ENCODE results near the gene KIFAP3. TPM values are rescaled to one million over a fixed set of nuclear protein-coding genes. Genes with fewer than 3 reads are reported as not detected.
"Not testable (repeated sequence)": the region's sequence is repeated elsewhere in the genome, so short reads cannot be mapped to it uniquely, and the experiment has no call there.

KIFAP3 gene
- total RNA-seq, 1 experiment from 2014 or later, result 29.2 TPM

- no TSS peak for BruUV-seq (replicated peaks)
- no peaks in the 10 kb centered on the region for H3K27me3 Mint-ChIP-seq (ENCODE audit: insufficient read depth, unreplicated experiment)
- no peak for DNase-seq (ENCODE audit: unreplicated experiment)
- H3K9me3 Mint-ChIP-seq (ENCODE audit: unreplicated experiment), result no peaks in the 10 kb centered on the region
- TF ChIP-seq CTCF (IDR thresholded peaks at IDR 0.05; ENCODE audit: unreplicated experiment), result no peak
- no peaks in the 10 kb centered on the region for H3K4me1 Mint-ChIP-seq (ENCODE audit: insufficient read depth, unreplicated experiment)
- intact Hi-C loops (cut with micrococcal nuclease), result no loop called here
- POLR2A ChIA-PET, result interaction anchor here (0.6 kb wide), 2 partner anchors 637 to 712 kb away, joined by 3 to 4 read pairs; no protein-coding TSS in a partner anchor
- H3K27ac Mint-ChIP-seq (ENCODE audit: low read depth, unreplicated experiment), result no peak overlapping the region
- CTCF ChIA-PET, result no interaction called here
- no peaks in the 10 kb centered on the region for H3K36me3 Mint-ChIP-seq (ENCODE audit: insufficient read depth, unreplicated experiment)
- no peak overlapping the region for H3K4me3 Mint-ChIP-seq (ENCODE audit: unreplicated experiment)
These were observed 23.0 kb upstream of the KIFAP3 start for GRCh38 chr1:170097449-170097948.

DNA sequence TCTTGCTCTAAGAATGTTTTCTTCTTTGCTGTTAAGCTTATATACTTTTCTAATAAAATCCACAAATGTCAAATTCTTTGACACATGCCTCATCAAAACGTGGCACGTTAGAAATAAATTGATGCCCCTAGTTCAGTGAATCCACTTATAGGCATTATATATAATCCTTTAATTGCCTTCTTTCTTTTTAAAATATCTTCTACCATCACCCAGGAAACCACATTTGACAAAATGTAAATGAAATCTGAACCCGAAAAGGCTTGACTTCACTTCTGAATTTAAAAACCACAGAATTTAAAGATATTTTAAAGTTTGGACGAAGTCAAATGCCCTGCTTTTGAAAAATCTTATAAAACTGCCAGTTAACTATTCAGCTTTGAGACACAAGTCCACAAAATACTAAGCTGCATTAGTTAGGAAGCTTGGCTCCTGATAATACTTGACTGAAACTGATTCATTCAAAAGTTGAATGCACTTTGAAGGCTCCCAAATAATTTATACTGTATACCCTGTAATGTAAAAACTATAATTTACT, 22.4 kb upstream of the KIFAP3 start:
- Mint-ChIP-seq H3K36me3 (ENCODE audit: insufficient read depth, unreplicated experiment) (no peaks in the 10 kb centered on the region), H3K4me1 (ENCODE audit: insufficient read depth, unreplicated experiment) (no peaks in the 10 kb centered on the region), H3K27ac (ENCODE audit: low read depth, unreplicated experiment) (no peak overlapping the region), H3K27me3 (ENCODE audit: insufficient read depth, unreplicated experiment) (no peaks in the 10 kb centered on the region), H3K4me3 (ENCODE audit: unreplicated experiment) (no peak overlapping the region), H3K9me3 (ENCODE audit: unreplicated experiment) (no peaks in the 10 kb centered on the region)
- ChIA-PET CTCF (interaction anchor here (1.3 kb wide), 1 partner anchor 833 kb away, joined by 3 read pairs; no protein-coding TSS in a partner anchor), POLR2A (interaction anchor here (0.6 to 1.3 kb wide), 2 partner anchors 23 to 637 kb away, joined by 3 to 4 read pairs; partner anchors contain the start of gene KIFAP3)
- no peak for DNase-seq (ENCODE audit: unreplicated experiment)
- no peak for TF ChIP-seq CTCF (IDR thresholded peaks at IDR 0.05; ENCODE audit: unreplicated experiment)
- no TSS peak for BruUV-seq (replicated peaks)
- intact Hi-C loops (cut with micrococcal nuclease), result no loop called here

GRCh38 chr1:170095976-170096748, 21.7 kb upstream of the KIFAP3 start:
- ChIA-PET CTCF (interaction anchor here (0.6 to 1.3 kb wide), 3 partner anchors 21 to 834 kb away, joined by 3 read pairs; no protein-coding TSS in a partner anchor), POLR2A (interaction anchor here (0.6 to 1.3 kb wide), 3 partner anchors 22 to 342 kb away, joined by 3 to 4 read pairs (median 3); partner anchors contain the start of gene KIFAP3)
- Mint-ChIP-seq H3K4me3 (ENCODE audit: unreplicated experiment) (no peak overlapping the region), H3K36me3 (ENCODE audit: insufficient read depth, unreplicated experiment) (no peaks in the 10 kb centered on the region), H3K27me3 (ENCODE audit: insufficient read depth, unreplicated experiment) (no peaks in the 10 kb centered on the region), H3K9me3 (ENCODE audit: unreplicated experiment) (no peaks in the 10 kb centered on the region), H3K4me1 (ENCODE audit: insufficient read depth, unreplicated experiment) (no peaks in the 10 kb centered on the region), H3K27ac (ENCODE audit: low read depth, unreplicated experiment) (no peak overlapping the region)
- intact Hi-C loops (cut with micrococcal nuclease), result no loop called here
- DNase-seq (ENCODE audit: unreplicated experiment), result no peak
- no TSS peak for BruUV-seq (replicated peaks)
- no peak for TF ChIP-seq CTCF (IDR thresholded peaks at IDR 0.05; ENCODE audit: unreplicated experiment)

DNA sequence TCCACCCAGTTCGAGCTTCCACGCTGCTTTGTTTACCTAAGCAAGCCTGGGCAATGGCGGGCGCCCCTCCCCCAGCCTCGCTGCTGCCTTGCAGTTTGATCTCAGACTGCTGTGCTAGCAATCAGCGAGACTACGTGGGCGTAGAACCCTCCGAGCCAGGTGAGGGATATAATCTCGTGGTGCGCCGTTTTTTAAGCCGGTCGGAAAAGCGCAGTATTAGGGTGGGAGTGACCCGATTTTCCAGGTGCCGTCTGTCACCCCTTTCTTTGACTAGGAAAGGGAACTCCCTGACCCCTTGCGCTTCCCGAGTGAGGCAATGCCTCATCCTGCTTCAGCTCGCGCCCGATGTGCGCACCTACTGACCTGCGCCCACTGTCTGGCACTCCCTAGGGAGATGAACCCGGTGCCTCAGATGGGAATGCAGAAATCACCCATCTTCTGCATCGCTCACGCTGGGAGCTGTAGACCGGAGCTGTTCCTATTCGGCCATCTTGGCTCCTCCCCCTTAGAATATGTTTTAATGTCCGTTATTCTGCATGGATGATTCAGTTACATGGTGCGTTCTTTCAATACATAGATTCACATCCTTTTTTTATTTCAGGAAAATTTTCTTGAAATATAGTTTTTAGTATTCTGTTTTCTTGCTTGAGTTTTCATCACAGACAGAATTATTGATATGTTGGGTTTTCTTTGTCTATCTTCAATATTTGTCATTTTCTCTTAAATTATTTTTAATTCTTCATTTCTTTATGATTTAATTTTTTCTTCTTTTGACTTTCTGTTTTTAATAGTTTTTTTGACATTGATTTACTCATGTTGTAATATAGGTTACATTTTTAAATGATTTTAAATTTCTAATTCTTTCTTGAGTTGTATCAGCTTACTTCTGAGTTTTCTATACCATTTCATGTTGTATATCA, 20.5 kb upstream of the KIFAP3 start:
- DNase-seq (ENCODE audit: unreplicated experiment); H3K27ac Mint-ChIP-seq (ENCODE audit: low read depth, unreplicated experiment); H3K4me3 Mint-ChIP-seq (ENCODE audit: unreplicated experiment); H3K9me3 Mint-ChIP-seq (ENCODE audit: unreplicated experiment); H3K27me3 Mint-ChIP-seq (ENCODE audit: insufficient read depth, unreplicated experiment); intact Hi-C loops (cut with micrococcal nuclease); H3K36me3 Mint-ChIP-seq (ENCODE audit: insufficient read depth, unreplicated experiment); BruUV-seq (replicated peaks); H3K4me1 Mint-ChIP-seq (ENCODE audit: insufficient read depth, unreplicated experiment): not testable (repeated sequence)
- ChIA-PET POLR2A (interaction anchor here (0.7 kb wide), 1 partner anchor 69 kb away, joined by 3 read pairs; no protein-coding TSS in a partner anchor), CTCF (interaction anchor here (0.7 kb wide), 2 partner anchors 19 to 76 kb away, joined by 3 read pairs; no protein-coding TSS in a partner anchor)

Measured in MCF 10A (cell line).